Measurements from ENCODE around the gene CYP2W1.

The CYP2W1 gene

DNA sequence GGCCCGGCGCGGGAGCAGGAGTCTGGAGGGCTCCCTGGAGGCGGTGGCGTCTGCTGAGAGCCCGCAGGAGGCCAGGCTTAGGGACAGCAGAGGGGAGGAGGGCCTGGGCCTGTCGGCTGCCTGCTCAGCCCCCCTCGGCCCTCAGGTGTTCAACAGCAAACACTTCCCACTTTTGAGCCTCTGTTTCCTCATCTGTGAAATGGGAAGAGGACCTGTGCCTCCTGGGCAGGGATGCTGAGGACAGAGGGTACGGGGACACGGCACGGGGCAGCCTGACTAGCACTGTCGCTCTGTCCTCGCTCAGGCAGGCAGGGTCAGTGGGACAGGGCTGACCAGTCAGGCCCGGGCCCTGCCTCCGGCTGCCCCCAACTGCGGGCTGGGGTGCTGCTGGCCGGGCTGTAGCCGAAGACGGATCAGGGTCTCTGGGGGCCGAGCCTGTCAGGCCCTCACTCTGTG, 663 bp downstream of the CYP2W1 start:
- no peak for DNase-seq

DNA sequence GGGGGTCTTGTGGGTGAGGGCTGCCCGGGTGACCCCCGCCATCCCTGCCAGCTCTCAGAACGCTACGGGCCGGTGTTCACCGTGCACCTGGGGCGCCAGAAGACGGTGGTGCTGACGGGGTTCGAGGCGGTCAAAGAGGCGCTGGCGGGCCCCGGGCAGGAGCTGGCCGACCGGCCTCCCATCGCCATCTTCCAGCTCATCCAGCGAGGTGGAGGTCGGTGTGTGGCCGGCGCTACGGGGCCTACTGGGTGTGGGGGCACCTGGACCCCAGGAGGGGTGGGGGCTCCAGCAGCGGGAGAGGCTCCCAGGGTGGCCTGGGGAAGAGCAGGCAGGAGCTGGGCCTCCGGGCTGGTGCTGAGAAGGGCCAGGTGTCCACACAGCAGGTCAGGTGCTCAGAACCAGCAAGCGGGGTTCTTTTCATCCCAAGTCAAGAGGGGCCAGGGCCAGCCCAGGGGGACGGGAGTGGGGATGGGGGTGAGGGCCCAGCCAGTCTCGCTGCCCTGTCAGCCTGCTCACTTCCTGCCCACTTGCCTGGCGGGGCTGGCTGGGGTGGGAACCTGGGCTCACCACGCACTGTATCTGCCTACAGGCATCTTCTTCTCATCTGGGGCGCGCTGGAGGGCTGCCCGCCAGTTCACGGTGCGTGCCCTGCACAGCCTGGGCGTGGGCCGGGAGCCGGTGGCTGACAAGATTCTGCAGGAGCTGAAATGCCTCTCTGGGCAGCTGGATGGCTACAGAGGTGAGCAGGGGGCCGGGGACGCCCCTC, 1.6 kb downstream of the CYP2W1 start:
- no peak for DNase-seq

DNA sequence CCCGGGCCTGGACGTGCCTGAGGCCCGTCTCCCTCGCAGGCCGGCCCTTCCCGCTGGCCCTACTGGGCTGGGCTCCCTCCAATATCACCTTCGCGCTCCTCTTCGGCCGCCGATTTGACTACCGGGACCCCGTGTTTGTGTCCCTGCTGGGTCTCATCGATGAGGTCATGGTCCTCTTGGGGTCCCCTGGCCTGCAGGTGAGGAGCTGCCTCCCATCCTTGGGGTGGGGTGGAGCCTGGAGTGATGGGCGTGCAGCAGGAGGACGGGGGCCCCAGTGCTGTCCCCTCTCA, 2.1 kb downstream of the CYP2W1 start:
- no peak for DNase-seq

DNA sequence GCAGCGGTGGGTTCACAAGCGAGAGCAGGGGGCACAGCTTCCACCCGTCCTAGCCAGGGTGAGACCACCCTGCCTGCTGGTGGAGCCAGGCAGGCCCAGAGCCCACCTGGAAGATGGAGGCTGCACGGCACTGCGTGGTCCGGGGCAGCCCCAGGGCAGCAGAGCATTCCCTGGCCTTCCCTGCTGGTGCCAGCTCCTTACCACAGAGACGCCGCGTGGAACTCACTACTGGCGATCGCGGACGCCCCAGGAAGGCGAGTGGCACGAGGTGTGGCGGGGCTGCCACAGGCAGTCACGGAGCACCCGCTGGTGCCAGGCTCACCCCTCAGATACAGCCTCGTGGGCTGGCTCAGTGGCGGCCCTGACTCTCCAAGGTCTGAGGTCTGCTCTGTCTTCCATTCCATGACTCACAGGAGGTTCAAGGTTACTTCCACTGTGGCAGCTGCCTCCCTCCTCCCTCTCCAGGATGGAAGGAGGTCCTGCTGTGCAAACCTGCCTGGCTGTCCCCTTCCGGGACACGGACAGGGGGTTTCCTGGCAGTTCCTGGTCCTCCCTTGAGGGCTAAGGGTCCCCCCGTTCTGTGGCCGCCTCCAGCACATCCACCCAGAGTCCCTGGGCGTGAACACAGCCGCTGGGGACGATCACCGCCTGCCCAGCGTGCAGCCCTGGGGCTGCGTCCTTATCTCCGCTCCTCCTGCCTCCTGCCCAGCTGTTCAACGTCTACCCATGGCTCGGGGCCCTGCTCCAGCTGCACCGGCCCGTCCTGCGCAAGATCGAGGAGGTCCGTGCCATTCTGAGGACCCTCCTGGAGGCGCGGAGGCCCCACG, 3.1 kb downstream of the CYP2W1 start:
- no peak for DNase-seq

DNA sequence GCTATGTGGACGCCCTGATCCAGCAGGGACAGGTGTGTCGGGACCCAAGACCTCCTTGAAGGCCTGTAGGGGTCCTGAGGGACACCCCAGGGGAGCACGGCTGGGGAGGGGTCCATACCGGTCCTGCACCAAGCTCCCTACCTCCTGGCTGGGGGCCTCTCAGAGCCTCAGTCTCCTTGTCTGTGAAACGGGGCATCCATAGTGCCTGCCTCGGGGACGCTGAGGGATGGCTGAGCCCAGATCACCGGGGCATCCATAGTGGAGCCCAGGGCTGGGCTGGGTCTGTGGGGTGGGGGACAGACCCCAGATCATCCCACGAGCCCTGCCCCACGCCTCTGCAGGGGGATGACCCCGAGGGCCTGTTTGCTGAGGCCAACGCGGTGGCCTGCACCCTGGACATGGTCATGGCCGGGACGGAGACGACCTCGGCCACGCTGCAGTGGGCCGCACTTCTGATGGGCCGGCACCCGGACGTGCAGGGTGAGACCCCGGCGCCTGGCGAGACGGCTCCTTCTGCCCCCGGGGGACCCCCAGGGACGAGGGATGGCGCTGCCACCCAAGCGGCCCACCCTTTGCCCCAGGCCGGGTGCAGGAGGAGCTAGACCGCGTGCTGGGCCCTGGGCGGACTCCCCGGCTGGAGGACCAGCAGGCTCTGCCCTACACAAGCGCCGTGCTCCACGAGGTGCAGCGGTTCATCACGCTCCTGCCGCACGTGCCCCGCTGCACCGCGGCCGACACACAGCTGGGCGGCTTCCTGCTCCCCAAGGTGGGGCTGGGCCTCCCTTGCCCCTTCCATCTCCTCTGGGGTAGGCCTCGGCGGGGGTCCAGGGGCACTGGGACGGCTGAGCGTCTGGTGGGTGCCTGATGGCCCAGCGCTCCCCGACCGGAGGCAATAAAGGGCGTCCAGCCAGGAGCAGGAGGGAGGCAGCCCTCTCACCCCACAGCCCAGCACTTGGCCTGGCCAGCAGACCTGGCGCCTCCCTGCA, 4.1 kb downstream of the CYP2W1 start:
- DNase-seq = no peak

DNA sequence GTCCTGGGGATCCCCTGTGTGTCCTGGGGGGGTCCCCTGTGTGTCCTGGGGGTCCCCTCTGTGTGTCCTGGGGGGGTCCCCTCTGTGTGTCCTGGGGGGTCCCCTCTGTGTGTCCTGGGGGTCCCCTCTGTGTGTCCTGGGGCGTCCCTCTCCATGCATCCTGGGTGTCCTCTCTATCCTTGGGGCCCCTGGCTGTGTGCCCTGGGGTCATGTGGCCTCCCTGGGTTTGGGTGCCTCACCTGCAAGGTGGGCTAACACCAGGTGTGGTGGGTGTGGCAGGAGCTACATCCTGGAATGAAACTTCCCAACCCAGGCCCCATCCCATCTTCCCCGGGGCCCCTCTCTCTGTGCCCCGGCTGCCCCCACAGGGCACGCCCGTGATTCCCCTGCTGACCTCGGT, 4.9 kb downstream of the CYP2W1 start:
- DNase-seq = no peak

DNA sequence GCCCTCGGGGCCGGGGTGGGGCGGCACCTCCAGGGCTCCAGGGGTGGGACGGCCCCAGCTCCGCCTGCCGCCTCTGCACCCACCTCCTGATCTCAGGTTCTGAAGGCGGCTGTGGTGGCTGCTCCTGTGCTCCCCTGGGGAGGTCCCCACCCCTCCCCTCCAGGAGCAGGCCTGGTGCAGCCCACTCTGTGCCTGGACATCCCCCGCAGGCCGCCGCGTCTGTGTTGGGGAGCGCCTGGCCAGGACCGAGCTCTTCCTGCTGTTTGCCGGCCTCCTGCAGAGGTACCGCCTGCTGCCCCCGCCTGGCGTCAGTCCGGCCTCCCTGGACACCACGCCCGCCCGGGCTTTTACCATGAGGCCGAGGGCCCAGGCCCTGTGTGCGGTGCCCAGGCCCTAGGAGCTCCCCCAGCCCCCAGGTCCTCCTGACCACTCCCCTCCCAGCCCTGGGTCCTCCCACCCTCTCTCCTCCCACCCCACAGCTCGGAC, 5.5 kb downstream of the CYP2W1 start:
- no peak for DNase-seq

DNA sequence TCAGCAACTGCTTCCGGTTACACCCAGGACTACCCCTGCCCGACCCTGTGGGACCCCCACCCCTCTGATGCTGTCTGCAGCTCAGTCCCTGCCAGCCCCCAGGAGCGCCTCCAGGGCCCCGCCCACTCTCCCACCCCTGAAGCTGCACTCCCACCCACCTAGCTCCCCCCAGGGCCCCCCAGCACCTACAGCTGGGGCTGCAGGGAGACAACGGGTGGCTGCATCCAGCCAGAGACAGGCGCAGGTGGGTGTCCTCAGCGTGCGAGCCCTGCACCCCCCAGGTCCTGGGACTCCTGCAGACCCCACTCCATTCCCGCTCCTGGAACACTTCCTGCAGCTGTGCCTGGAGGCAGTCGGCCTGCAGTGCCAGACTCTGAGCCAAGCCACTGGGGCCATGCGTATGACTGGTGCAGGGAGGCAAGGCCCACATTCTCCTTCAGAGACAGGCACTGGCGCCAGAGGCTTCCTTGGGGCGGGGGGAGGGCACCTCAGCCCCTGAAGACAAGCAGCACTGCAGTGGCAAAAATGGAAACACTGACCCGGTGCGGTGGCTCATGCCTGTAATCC, 6.1 kb downstream of the CYP2W1 start:
- no peak for DNase-seq

DNA sequence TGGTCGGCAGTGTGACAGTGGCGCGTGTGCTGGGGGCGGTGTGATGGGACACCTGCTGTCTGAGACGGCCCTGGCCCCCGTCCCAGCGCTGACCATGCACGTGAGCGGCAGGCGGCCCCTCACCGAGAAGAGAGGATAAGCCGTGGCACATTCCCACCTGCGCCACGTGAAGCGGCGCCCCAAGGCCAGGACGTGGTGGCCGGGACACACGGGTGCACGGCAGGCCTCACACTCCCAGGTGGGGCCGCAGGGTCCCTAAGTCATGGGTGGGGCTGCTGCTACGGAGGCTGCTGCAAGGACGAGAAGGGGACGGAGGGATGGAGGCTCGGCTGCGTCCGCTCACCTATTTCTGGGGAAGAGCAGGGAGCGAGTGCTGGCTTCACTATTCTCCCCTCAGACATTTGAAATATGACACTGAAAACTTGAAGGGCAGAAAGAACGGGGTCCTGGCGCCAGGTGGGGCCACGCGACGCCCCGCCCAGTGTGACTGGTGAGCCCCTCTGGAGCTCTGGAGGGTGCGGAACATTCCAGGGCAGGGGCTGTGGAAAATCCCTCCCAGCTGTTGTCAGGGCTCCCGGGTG, 7.5 kb downstream of the CYP2W1 start:
- no peak for DNase-seq

DNA sequence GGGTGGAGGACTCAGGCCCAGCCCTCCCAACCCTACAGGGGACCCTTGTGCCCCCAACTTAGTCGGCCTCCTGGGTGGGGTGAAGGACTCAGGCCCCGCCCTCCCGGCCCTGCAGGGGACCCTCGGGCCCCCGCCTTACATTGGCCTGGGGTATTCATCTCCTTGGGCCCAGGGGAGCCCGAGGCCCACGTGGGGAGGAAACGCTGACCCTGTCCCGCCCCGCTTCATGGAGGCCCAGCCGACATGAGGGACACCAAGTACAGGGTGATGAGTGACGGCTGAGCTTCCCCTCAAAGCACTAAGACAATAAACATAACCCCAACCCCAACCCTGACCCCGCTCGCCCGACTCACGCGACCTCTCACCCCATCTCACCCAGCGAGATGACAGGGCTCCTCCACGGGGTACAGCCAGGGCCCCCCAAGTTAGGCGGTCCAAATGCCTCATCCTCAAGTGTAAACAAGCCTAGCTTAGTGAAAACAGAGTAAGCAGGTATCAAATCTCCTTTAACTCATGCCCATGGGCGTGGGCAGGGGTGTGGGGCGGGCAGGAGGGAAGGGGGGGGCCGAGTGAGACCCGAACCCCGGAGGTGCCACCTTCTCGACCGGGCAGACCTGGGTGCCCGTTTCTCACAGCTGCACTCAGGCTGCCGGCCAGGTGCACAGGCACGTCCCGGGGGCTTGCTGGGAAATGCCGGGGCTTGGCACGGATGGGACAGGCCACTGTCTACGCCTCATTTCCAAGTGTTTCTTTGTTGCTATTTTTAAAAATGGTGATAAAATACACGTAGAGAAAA, 8.2 kb downstream of the CYP2W1 start:
- DNase-seq = no peak

DNA sequence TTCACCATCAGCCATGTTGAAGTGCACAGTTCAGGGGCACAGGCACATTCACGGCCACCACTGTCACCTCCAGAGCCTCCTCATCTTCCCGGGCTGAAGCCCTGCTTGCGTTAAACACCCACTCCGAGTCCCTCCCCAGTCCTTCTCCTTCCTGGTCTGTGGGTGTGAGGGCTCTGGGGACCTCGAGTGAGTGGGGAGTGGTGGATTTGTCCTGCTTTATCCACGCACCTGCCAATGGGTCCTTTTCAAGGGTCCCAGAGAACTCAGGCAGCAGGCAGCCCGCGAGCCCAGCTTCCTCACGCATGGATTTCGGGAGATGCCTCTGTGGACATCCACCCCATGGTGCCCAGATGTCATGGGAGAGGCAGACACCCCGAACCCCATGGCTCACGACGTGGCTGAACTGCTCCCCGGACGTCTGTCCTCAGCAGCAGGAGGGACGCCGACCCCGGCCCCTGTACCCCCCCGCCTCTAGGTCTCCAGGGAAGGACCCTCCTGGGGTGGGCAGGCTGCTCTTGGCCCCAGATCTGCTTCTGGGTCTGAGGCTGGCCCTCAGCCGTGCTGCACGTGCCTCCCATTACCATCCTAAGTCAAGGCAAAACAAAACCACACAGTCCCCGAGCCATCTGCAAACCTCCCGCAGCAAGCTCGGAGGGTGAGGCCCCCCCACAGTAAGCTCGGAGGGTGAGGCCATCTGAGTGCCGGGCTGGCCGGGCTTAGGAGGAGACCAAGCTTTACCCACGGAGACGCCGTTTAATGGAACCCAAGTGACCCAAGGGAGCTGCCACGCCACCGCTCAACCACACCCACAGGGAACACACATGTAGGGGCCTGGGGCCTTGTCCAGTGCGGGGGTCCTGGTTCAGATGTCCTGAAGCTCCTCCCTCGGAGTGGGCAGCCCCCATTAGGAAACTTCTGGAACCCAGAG, 9.0 kb downstream of the CYP2W1 start:
- DNase-seq = no peak

DNA sequence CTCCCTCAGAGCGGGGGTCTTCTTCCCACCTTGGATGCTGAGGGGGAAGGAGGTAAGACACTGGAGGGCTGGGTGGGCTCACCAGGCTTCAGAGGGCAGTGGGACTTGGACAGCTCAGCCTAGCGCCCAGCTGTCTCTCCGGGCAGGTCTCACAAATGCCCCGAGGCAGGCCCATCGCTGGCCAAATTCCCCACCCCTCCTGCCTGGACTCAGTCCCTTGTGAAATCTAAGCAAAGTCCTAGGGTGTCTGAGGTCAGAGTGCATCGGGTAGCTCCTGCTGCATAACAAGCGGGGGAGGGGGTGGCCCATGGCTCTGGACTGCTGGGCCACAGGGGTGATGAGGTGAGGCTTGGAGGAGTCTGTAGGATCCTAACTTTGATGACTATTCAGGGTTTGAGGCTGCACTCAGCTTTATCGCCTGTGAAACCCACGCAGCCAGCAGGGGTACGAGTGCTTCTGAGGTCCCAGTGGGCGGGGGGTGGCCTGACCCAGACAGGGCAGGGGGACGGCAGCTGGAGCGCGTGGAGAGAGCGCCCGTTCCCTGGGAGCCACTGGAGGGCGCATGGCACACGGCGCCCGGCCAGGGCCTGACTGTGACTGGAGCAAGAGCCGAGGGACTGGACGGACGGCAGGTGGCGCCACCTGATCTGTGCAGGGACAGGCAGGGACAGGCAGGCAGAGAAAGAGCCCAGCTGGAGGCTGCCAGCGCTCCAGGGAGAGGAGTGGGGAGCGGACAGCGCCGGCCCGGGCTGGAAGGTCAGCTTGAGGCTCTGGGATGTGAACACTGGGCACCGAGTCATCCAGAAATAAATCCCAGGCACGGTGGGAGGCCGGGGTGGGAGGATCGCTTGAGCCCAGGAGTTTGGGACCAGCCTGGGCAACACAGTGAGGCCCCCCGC, 10.0 kb downstream of the CYP2W1 start:
- DNase-seq = peak; percentile 94

DNA sequence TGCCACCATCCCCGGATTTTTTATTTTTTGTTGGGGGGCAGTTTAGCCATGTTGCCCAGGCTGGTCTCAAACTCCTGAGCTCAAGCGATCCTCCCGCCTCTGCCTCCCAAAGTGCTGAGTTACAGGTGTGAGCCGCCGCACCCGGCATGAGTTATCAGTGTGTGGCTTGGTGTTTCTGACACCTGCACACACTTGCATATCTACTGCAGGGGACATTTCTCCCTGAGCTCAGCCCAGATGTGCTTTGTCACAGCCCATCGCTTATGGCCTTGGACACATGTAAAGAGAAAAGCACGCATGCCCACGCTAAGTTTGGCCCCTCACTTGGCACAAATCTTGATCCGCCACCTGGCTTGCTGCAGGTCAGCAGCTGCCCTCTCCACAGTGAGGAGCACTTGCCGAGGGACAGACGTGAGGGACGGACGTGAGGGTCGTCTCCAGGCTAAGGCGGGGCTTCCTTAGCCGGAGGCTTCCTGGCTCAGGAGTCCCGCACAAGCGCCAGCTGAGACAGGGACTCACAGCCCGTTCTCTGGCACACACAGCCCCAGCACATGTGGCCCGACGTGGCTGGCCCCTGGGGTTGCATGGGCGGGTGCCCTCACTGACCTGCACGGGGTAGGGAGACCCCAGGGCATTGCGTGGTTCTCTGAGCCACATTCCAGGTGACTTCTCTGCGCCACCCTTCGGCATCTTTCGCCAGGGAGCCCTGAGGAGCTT, 11.8 kb downstream of the CYP2W1 start:
- no peak for DNase-seq

DNA sequence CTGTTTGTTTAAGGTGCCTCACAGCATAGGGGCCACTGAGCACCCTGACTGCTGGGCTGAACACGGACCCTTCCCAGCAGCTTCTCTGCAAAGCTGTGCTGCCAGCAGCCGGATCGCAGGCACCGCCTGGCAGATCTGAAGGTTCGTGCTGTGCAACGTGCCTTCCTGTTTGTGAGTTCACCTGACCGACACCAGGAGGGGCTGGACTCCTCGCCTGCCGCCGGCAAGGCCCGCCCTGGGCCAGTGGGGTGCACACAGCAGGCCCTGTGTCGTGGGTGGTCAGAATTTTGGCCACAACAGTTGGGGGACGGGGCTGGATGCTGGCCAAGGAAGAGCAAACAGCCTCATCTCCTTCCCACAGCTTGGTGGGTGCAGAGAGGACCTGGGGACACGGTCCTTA, 12.6 kb downstream of the CYP2W1 start:
- no peak for DNase-seq

DNA sequence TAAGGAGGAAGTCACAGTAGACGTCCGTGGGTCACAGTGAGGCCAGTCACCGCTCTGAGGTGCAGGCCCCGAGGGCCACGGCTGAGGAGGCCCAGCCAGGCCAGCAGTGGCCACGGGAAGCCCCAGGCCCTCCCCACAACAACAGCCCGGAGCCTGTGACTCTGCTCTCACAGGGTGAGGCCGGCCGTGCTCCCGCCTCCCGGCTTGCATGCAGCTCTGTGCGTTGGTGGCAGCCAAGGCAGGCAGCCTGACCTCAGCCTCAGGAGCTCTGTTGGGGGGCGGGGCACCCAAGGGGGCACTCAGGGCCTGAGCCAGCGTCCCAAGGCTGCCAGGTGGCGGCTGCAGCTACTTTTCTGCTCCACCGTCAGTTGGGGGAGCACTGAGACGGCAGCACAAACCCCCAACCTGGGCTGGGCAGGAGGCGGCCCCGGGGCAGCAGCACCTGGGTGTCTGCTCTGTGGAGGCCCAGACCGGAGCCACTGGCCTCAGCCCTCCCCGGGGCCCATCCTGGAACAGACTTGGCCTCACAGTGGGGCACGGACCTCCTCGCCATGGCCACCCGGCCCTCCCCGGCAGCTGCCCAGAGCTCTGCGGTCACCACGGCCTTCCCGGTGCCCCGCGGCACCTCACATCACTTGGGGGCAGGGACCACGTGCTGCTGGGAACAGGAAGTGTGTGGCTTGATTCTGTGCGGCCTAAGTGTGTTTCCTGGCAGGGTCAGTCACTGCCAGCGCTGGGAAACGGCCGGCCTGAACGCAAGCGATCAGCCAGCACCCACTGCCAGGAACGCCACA, 13.3 kb downstream of the CYP2W1 start:
- no peak for DNase-seq

DNA sequence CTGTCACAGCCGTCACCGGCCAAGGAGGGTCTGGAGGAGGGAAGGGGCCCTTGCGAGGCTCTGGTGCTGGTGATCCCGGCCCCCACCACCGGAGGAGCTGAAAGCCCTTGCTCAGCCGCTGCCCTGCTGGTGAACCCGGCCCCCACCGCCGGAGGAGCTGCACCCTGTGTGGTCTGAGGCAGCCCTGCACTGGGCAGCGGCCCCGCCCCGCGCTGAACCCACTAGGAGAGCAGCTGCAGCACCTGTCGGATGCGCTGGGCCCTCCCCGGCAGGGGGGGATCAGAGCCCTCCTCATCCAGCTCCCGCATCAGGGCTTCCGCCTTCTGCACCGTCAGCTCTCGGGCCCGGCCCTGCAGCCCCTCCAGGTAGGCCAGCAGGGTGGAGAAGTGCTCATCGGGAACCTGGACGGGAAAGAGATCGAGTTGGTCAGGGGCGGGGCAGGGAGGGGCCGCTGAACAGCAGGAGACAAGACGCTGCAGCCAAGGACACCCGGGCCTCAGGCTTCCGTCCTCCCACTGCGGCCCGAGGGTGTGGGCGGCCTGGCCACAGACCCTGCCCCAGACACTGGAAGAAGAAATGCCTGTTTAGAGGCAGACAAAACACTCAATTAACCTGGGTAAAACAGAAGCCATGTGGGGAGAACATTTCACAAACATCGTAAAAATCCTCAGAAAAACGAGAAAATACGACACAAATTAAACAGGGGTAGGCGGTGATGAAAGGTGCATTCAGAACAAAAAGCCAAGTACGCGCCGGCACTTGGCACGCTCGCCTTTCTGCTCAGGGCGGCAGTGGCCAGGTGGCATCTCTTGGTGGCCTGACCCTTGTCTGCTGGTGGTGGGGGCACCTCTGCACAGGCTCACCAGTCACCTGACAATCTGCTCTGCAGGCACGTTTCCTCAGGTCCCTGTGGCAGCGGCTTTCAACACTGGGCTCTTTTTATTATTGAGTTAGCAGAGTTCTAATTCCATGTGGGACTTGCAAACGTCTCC, 14.7 kb downstream of the CYP2W1 start:
- DNase-seq = no peak
